Suprapubic skin (tissue), 4 donors: ENCODE data around the gene PACS1.

Source experiments
- CTCF ChIP-seq, 2 donors: fragments of 200-600 bp in 1 of 2; fragments of 450-650 bp in 1 of 2; sonication (generic) in 1 of 2; IDR thresholded peaks; one replicate each; pipeline ENCODE4 v1.5.1; 2016 to 2019; ENCODE audit warnings: antibody characterized with exemption in 2 of 2, mild to moderate bottlenecking in 1 of 2, moderate library complexity in 1 of 2
- EP300 ChIP-seq: sonication (generic); formaldehyde crosslinking; IDR thresholded peaks from one replicate; pipeline ENCODE4 v1.6.1; 2017; ENCODE audit warnings: antibody characterized with exemption
- POLR2A ChIP-seq, 2 donors: fragments of 450-650 bp; IDR thresholded peaks; one replicate each; pipeline ENCODE4 v1.6.1; 2017; ENCODE audit warnings: antibody characterized with exemption in 2 of 2, mild to moderate bottlenecking in 2 of 2, moderate library complexity in 2 of 2
- POLR2AphosphoS5 ChIP-seq, 3 donors: sonication (generic); formaldehyde crosslinking; IDR thresholded peaks; one replicate each; pipeline ENCODE4 v1.6.1; 2017; ENCODE audit warnings: antibody characterized with exemption in 3 of 3

GRCh38 chr11:66261578-66261977, 191.5 kb downstream of the PACS1 start:
- TF ChIP-seq POLR2A (IDR thresholded peaks at IDR 0.05) = no peak
- no peak for TF ChIP-seq CTCF (IDR thresholded peaks at IDR 0.05)
- no peak for TF ChIP-seq POLR2AphosphoS5 (IDR thresholded peaks at IDR 0.05)
- TF ChIP-seq EP300 = no peak
